ENCODE data around the gene ZFP14. TPM values are rescaled to one million over a fixed set of nuclear protein-coding genes. Genes with fewer than 3 reads are reported as not detected.
"Not testable (repeated sequence)": the region's sequence is repeated elsewhere in the genome, so short reads cannot be mapped to it uniquely, and the experiment has no call there.

Gene ZFP14
- total and polyA plus RNA-seq, 4 donors: 2.0 to 11.5 (median 3.6) TPM

DNA sequence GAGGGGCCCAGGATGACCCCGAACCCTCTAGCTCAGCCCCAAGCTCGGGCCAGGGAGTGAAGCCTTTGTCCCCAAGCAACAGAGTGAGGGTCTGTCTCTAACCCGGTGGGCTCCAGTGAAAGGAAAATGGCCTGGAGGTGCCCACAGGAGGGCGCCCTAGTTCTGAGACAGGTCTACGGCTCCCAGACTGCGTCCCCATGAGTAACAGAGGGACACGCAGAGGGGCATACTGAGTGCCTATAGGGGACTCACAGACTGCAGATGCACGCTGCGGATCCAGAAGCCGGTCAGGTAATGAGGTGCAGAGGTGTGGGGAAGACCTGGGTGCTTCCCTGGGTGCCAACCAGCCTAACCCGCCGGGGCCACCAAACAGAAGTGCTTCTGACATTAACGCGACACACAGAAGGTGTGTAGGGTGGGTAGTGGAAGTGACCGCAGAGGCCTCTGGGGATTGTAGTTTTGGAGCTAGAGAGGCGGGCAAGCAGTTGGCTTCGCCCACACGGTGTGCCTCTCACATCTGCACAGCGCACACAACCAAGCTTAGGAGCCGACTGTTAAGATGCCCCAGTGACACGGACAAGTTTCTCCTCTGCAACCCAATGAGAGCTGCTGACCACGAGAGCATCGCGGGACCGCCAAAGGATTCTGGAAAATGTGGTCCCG is 67.8 kb downstream of the ZFP14 start:
- H3K9me3 ChIP-seq (ENCODE audit: control insufficient read depth, low read length); intact Hi-C loops (cut with DNase I); H3K4me1 ChIP-seq (ENCODE audit: control insufficient read depth in 1 of 2, insufficient read depth in 2 of 2, low read length in 2 of 2); H3K4me3 ChIP-seq (ENCODE audit: low read length in 2 of 2); ATAC-seq (ENCODE audit: low FRiP score); H3K27me3 ChIP-seq (ENCODE audit: control insufficient read depth in 1 of 2, insufficient read depth in 2 of 2, low read length in 1 of 2); H3K27ac ChIP-seq (ENCODE audit: low read depth in 1 of 2, low read length in 2 of 2); H3K36me3 ChIP-seq (ENCODE audit: control insufficient read depth in 1 of 2, insufficient read depth in 2 of 2, low read length in 1 of 2); DNase-seq: not testable (repeated sequence)
- 86 to 92% methylated on average over 5 to 17 of the region's 26 CpGs for WGBS, 2 donors

DNA sequence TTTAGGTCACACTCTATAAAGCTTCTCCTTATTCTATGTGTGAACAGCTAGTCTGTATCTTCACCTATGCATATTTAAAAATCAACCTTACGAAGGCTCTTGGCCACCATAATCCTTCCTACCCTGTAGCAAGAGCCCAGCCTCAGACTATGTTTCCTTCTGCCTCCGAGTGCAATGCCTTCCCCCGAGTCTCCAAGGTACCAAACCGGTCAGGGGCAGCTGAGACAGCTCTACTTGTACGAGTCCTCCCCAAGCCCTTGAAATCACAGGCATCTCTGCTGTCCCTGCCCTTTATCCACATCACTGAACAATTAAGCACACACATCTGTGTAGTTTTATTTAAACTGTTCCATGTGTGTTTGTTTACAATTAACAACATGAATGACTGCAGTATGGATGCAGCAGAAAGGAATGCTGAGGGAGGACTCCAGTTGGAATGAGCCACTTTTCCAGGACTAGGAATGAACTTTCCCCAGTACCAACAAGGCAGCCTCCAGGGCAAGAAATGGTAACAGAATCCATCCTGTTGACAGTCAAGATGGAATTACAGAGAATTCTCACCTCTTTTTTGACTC is 68.5 kb downstream of the ZFP14 start:
- 90 to 92% methylated on average over 4 to 5 of the region's 5 CpGs for WGBS, 2 donors
- ATAC-seq (ENCODE audit: low FRiP score); H3K36me3 ChIP-seq (ENCODE audit: control insufficient read depth in 1 of 2, insufficient read depth in 2 of 2, low read length in 1 of 2); intact Hi-C loops (cut with DNase I); H3K4me1 ChIP-seq (ENCODE audit: control insufficient read depth in 1 of 2, insufficient read depth in 2 of 2, low read length in 2 of 2); H3K9me3 ChIP-seq (ENCODE audit: control insufficient read depth, low read length); H3K4me3 ChIP-seq (ENCODE audit: low read length in 2 of 2); H3K27ac ChIP-seq (ENCODE audit: low read depth in 1 of 2, low read length in 2 of 2); DNase-seq; H3K27me3 ChIP-seq (ENCODE audit: control insufficient read depth in 1 of 2, insufficient read depth in 2 of 2, low read length in 1 of 2): not testable (repeated sequence)

GRCh38 chr19:36309759-36310158 is 69.2 kb downstream of the ZFP14 start:
- H3K4me1 ChIP-seq (ENCODE audit: control insufficient read depth in 1 of 2, insufficient read depth in 2 of 2, low read length in 2 of 2); DNase-seq; intact Hi-C loops (cut with DNase I); H3K27ac ChIP-seq (ENCODE audit: low read depth in 1 of 2, low read length in 2 of 2); H3K27me3 ChIP-seq (ENCODE audit: control insufficient read depth in 1 of 2, insufficient read depth in 2 of 2, low read length in 1 of 2); H3K9me3 ChIP-seq (ENCODE audit: control insufficient read depth, low read length); H3K4me3 ChIP-seq (ENCODE audit: low read length in 2 of 2); H3K36me3 ChIP-seq (ENCODE audit: control insufficient read depth in 1 of 2, insufficient read depth in 2 of 2, low read length in 1 of 2); ATAC-seq (ENCODE audit: low FRiP score): not testable (repeated sequence)
- WGBS, 2 donors: 59 to 77% methylated on average over 15 to 18 of the region's 23 CpGs

- H3K4me1 ChIP-seq (ENCODE audit: control insufficient read depth in 1 of 2, insufficient read depth in 2 of 2, low read length in 2 of 2); H3K27ac ChIP-seq (ENCODE audit: low read depth in 1 of 2, low read length in 2 of 2); H3K36me3 ChIP-seq (ENCODE audit: control insufficient read depth in 1 of 2, insufficient read depth in 2 of 2, low read length in 1 of 2); H3K4me3 ChIP-seq (ENCODE audit: low read length in 2 of 2); H3K9me3 ChIP-seq (ENCODE audit: control insufficient read depth, low read length); ATAC-seq (ENCODE audit: low FRiP score); intact Hi-C loops (cut with DNase I); H3K27me3 ChIP-seq (ENCODE audit: control insufficient read depth in 1 of 2, insufficient read depth in 2 of 2, low read length in 1 of 2): not testable (repeated sequence)
- 75 to 84% methylated on average over 32 to 37 of the region's 39 CpGs for WGBS, 2 donors
- DNase-seq: peak in 1 of 2 donors; percentile 78
Measured at GRCh38 chr19:36309309-36309708, 69.7 kb downstream of the ZFP14 start.

DNA sequence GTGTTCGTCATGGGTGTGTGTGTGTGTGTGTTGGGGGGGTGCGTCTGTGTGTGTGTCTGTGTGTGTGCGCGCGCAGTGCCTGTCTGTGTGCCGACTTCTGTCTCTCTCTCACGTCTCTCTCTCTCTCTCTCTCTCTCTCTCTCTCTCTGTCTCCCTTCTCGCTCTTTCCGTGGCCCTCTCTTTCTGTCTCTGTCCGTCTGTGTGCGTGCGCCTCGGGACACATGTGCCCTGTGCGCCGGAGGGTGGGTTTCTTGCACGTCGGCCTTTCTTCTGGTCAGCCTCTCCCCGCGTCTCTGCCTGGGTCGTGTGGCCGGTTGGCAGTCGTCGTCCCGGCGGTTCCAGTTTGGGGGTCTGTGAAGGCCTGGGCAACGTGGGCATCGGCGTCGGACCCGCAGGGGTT is 86.7 kb downstream of the ZFP14 start:
- H3K4me1 ChIP-seq (ENCODE audit: control insufficient read depth in 1 of 2, insufficient read depth in 2 of 2, low read length in 2 of 2); ATAC-seq (ENCODE audit: low FRiP score); H3K27ac ChIP-seq (ENCODE audit: low read depth in 1 of 2, low read length in 2 of 2); DNase-seq; H3K4me3 ChIP-seq (ENCODE audit: low read length in 2 of 2); H3K27me3 ChIP-seq (ENCODE audit: control insufficient read depth in 1 of 2, insufficient read depth in 2 of 2, low read length in 1 of 2); H3K9me3 ChIP-seq (ENCODE audit: control insufficient read depth, low read length); intact Hi-C loops (cut with DNase I); H3K36me3 ChIP-seq (ENCODE audit: control insufficient read depth in 1 of 2, insufficient read depth in 2 of 2, low read length in 1 of 2): not testable (repeated sequence)
- WGBS, 2 donors: 99% methylated on average over 10 of the region's 30 CpGs; no CpG with 5 or more reads in 1 of the 2 donors

Other genes with a start within 250 kb of the ZFP14 start
- gene CAPNS1, start 239.1 kb downstream of the ZFP14 start, total RNA-seq: 100 to 1,000 TPM; 521 to 538 TPM
- 100 to 1,000 TPM; 488 to 543 TPM for gene CAPNS1, start 239.1 kb downstream of the ZFP14 start, polyA plus RNA-seq
- 100 to 1,000 TPM; 127 to 172 TPM for gene COX7A1, start 226.8 kb downstream of the ZFP14 start, total RNA-seq
- gene COX7A1, start 226.8 kb downstream of the ZFP14 start, polyA plus RNA-seq: 100 to 1,000 TPM; 191 to 244 TPM
- gene ZNF565, start 164.5 kb downstream of the ZFP14 start, total RNA-seq: 1 to 10 TPM; 7.4 to 8.0 TPM
- 1 to 10 TPM; 1.6 to 2.6 TPM for gene ZNF565, start 164.5 kb downstream of the ZFP14 start, polyA plus RNA-seq
- gene ZNF146, start 164.1 kb downstream of the ZFP14 start, total RNA-seq: 10 to 100 TPM; 44.3 to 44.8 TPM
- gene ZNF146, start 164.1 kb downstream of the ZFP14 start, polyA plus RNA-seq: 10 to 100 TPM; 26.7 to 40.1 TPM
- 1 to 10 TPM; 4.8 to 8.3 TPM for gene ZFP82, start 39.4 kb upstream of the ZFP14 start, total RNA-seq
- gene ZFP82, start 39.4 kb upstream of the ZFP14 start, polyA plus RNA-seq: 1 to 10 TPM; 2.0 to 4.9 TPM
- gene ZNF566, start 110.4 kb upstream of the ZFP14 start, total RNA-seq: 10 to 100 TPM; 13.6 to 16.5 TPM
- 10 to 100 TPM in 1 of 2 donors, 1 to 10 TPM in 1; 8.0 to 10.0 TPM for gene ZNF566, start 110.4 kb upstream of the ZFP14 start, polyA plus RNA-seq
- gene ZNF260, start 149.1 kb upstream of the ZFP14 start, total RNA-seq: 1 to 10 TPM; 7.2 to 9.1 TPM
- 1 to 10 TPM; 3.5 to 4.1 TPM for gene ZNF260, start 149.1 kb upstream of the ZFP14 start, polyA plus RNA-seq
- 10 to 100 TPM; 11.7 to 17.5 TPM for gene ZNF529, start 194.1 kb upstream of the ZFP14 start, total RNA-seq
- gene ZNF529, start 194.1 kb upstream of the ZFP14 start, polyA plus RNA-seq: 1 to 10 TPM; 3.4 to 4.5 TPM
- gene ZNF382, start 226.1 kb upstream of the ZFP14 start, total RNA-seq: 10 to 100 TPM in 1 of 2 donors, 1 to 10 TPM in 1; 5.6 to 10.3 TPM
- 1 to 10 TPM in 1 of 2 donors, under 1 TPM in 1; 0.50 to 2.0 TPM for gene ZNF382, start 226.1 kb upstream of the ZFP14 start, polyA plus RNA-seq

Measured in aorta (tissue), 5 donors.